Stimulated activated CD4-positive, alpha-beta T cell treated with anti-CD3 and anti-CD28 coated beads, Interleukin-2, amount 100 ng/mL, for 48 hours (primary cell): ENCODE measurements around the gene GATD1.
A peak's percentile ranks its signal among the peaks of the same experiment; 100 is the strongest.

ENCODE experiments used
- DNase-seq, 2 donors: peaks; one replicate each; pipeline ENCODE4 v3.0.0-alpha.2; 2020

Gene GATD1

GRCh38 chr11:794766-795633 lies 17.7 kb upstream of the GATD1 start:
- no peak for DNase-seq

GRCh38 chr11:794013-794765 lies 16.9 kb upstream of the GATD1 start:
- DNase-seq, result no peak

GRCh38 chr11:793556-793955 lies 16.3 kb upstream of the GATD1 start:
- DNase-seq, result no peak

- DNase-seq, result no peak
These were observed 15.6 kb upstream of the GATD1 start for GRCh38 chr11:792873-793272.

- no peak for DNase-seq
These were observed 15.2 kb upstream of the GATD1 start for GRCh38 chr11:792535-792821.

GRCh38 chr11:791658-792534 lies 14.6 kb upstream of the GATD1 start:
- no peak for DNase-seq

- DNase-seq, result no peak
These were observed 13.7 kb upstream of the GATD1 start for GRCh38 chr11:790721-791564.

- peak in 1 of 2 donors; percentile 65 for DNase-seq
These were observed 12.7 kb upstream of the GATD1 start, which contains the start of gene CEND1 for GRCh38 chr11:789943-790342. Gene CEND1 (minus strand): TSS chr11:790090. CDS start chr11:788576, 1,514 bp downstream.

- no peak for DNase-seq
These were observed 12.0 kb upstream of the GATD1 start for GRCh38 chr11:788953-789940.

- no peak for DNase-seq
These were observed 10.8 kb upstream of the GATD1 start for GRCh38 chr11:788009-788640.

- no peak for DNase-seq
These were observed 9.9 kb upstream of the GATD1 start for GRCh38 chr11:787084-787675.

GRCh38 chr11:786235-787083 lies 9.2 kb upstream of the GATD1 start:
- no peak for DNase-seq

GRCh38 chr11:783581-784015 lies 6.3 kb upstream of the GATD1 start:
- DNase-seq, result peak in 1 of 2 donors; percentile 36

- no peak for DNase-seq
These were observed 5.2 kb upstream of the GATD1 start for GRCh38 chr11:782264-783174.

- DNase-seq, result no peak
These were observed 2.8 kb upstream of the GATD1 start for GRCh38 chr11:779955-780532.

- DNase-seq, result no peak
These were observed 2.0 kb upstream of the GATD1 start for GRCh38 chr11:778976-779954.
